GM12878 (cell line): ENCODE data around the gene APOC1. TPM values are rescaled to one million over a fixed set of nuclear protein-coding genes. Genes with fewer than 3 reads are reported as not detected.
"Not testable (repeated sequence)": the region's sequence is repeated elsewhere in the genome, so short reads cannot be mapped to it uniquely, and the experiment has no call there.

ENCODE experiments used
- ATAC-seq: fragments of 200-7000 bp; cut with Tn5 transposase; 3 replicates; pipeline ENCODE4 v1.9.1; 2020; ENCODE audit warnings: mild to moderate bottlenecking, moderate library complexity
- BruUV-seq: library from RNA; stranded (reverse); fragments of 400-500 nt; replicated peaks from 2 replicates; lab custom pipeline; 2021; lab: Mats Ljungman, UMichigan
- CTCF ChIA-PET: fragments of 300-600 bp; sonication (Branson Sonifier 250); formaldehyde crosslinking; extraction: SDS; loops from one replicate; lab custom pipeline; 2021; ENCODE audit warnings: inconsistent platforms; lab: Yijun Ruan, JAX
- POLR2A ChIA-PET: fragments of 350-600 bp; formaldehyde crosslinking; extraction: SDS; loops from one replicate; lab custom pipeline; 2021; ENCODE audit warnings: inconsistent platforms; lab: Charles Lee
- RAD21 ChIA-PET: fragments of 300-600 bp; sonication (Branson Sonifier 250); formaldehyde crosslinking; loops from one replicate; lab custom pipeline; 2023; ENCODE audit warnings: antibody characterized with exemption; ENCODE audit not compliant: unreplicated experiment; lab: Charles Lee
- SMC1A ChIA-PET: fragments of 300-600 bp; sonication (Branson Sonifier 250); formaldehyde crosslinking; loops from one replicate; lab custom pipeline; 2023; ENCODE audit not compliant: unreplicated experiment, uncharacterized antibody; lab: Charles Lee
- DNase-seq: peaks from one replicate; pipeline ENCODE4 v3.0.0-alpha.2; 2011; ENCODE audit warnings: low read depth, low spot score
- FAIRE-seq: peaks from 3 replicates; lab custom pipeline; 2011; peaks lifted over from hg19 to GRCh38; lab: Jason Lieb, UNC
- H2AFZ ChIP-seq: 2 replicates; pipeline ENCODE4 v1.6.0; 2011; ENCODE audit warnings: low read depth, low read length, control low read depth; ENCODE audit not compliant: control insufficient read depth
- H3K27ac ChIP-seq: 2 replicates; pipeline ENCODE4 v1.5.1; 2011; ENCODE audit warnings: control low read depth; ENCODE audit not compliant: control insufficient read depth, insufficient read depth
- H3K27me3 ChIP-seq, 2 experiments: replicated peaks in 1 of 2; 2 replicates each; pipeline versions ENCODE4 v1.6.0 to v1.6.1; 2011; ENCODE audit warnings: low read length in 1 of 2; ENCODE audit not compliant: control insufficient read depth in 2 of 2, insufficient read depth in 2 of 2
- H3K36me3 ChIP-seq, 2 experiments: 2 replicates each; pipeline ENCODE4 v1.5.1; 2011; ENCODE audit warnings: low read length in 1 of 2; ENCODE audit not compliant: control insufficient read depth in 2 of 2, insufficient read depth in 2 of 2
- H3K4me1 ChIP-seq: 2 replicates; pipeline ENCODE4 v1.6.1; 2011; ENCODE audit warnings: mild to moderate bottlenecking, low read length, moderate library complexity, mixed read lengths; ENCODE audit not compliant: control insufficient read depth, insufficient read depth
- H3K4me2 ChIP-seq: 2 replicates; pipeline ENCODE4 v1.6.0; 2011; ENCODE audit warnings: control low read depth; ENCODE audit not compliant: control insufficient read depth, insufficient read depth
- H3K4me3 ChIP-seq: fragments of 200-600 bp; sonication (generic); 2 replicates; pipeline ENCODE4 v1.5.1; 2016
- H3K79me2 ChIP-seq: 2 replicates; pipeline ENCODE4 v1.6.0; 2011; ENCODE audit warnings: low read length; ENCODE audit not compliant: control insufficient read depth, insufficient read depth
- H3K9ac ChIP-seq: 2 replicates; pipeline ENCODE4 v1.8.0; 2011; ENCODE audit warnings: low read length, control low read depth, mixed read lengths; ENCODE audit not compliant: control insufficient read depth, insufficient read depth
- H3K9me3 ChIP-seq: replicated peaks from 3 replicates; pipeline ENCODE4 v1.5.1; 2011; ENCODE audit warnings: mild to moderate bottlenecking, low read length; ENCODE audit not compliant: control insufficient read depth, insufficient read depth
- H4K20me1 ChIP-seq: 2 replicates; pipeline ENCODE4 v1.6.0; 2011; ENCODE audit not compliant: control insufficient read depth, insufficient read depth
- ATF2 ChIP-seq: IDR thresholded peaks from 2 replicates; pipeline ENCODE4 v1.6.1; 2012; ENCODE audit warnings: low read length, inconsistent platforms
- FOXK2 ChIP-seq: fragments of 450-650 bp; IDR thresholded peaks from 2 replicates; pipeline ENCODE4 v1.6.1; 2017; ENCODE audit warnings: mild to moderate bottlenecking, moderate library complexity
- MLLT1 ChIP-seq: fragments of 450-650 bp; IDR thresholded peaks from 2 replicates; pipeline ENCODE4 v1.6.1; 2016; ENCODE audit warnings: mild to moderate bottlenecking
- NFXL1 ChIP-seq: fragments of 450-650 bp; IDR thresholded peaks from 2 replicates; pipeline ENCODE4 v1.6.1; 2017; ENCODE audit warnings: antibody characterized with exemption, mild to moderate bottlenecking, borderline replicate concordance
- NR2F1 ChIP-seq: fragments of 450-650 bp; conservative IDR thresholded peaks from 2 replicates; pipeline ENCODE4 v1.6.1; 2017; ENCODE audit warnings: mild to moderate bottlenecking
- POLR2AphosphoS2 ChIP-seq: IDR thresholded peaks from 2 replicates; pipeline ENCODE4 v1.6.1; 2011; ENCODE audit warnings: low read depth, mild to moderate bottlenecking, low read length, improper control_type of control experiment, moderate library complexity
- RAD21 ChIP-seq: IDR thresholded peaks from 2 replicates; pipeline ENCODE4 v1.6.1; 2011; ENCODE audit warnings: mild to moderate bottlenecking, low read depth, low read length, moderate library complexity; ENCODE audit not compliant: insufficient read depth
- RB1 ChIP-seq: fragments of 450-650 bp; formaldehyde crosslinking; IDR thresholded peaks from 2 replicates; pipeline ENCODE4 v1.6.1; 2017; ENCODE audit warnings: mild to moderate bottlenecking, borderline replicate concordance
- SMARCA5 ChIP-seq: fragments of 450-650 bp; IDR thresholded peaks from 2 replicates; pipeline ENCODE4 v1.6.1; 2017; ENCODE audit warnings: mild to moderate bottlenecking
- SP1 ChIP-seq: IDR thresholded peaks from one replicate; pipeline ENCODE4 v1.6.1; 2011; ENCODE audit warnings: low read depth, low read length
- TARDBP ChIP-seq: IDR thresholded peaks from 2 replicates; pipeline ENCODE4 v1.6.1; 2016; ENCODE audit warnings: borderline replicate concordance
- WRNIP1 ChIP-seq: IDR thresholded peaks from 2 replicates; pipeline ENCODE4 v1.6.1; 2011; ENCODE audit warnings: low read depth, low read length, improper control_type of control experiment, borderline replicate concordance
- ZNF217 ChIP-seq: fragments of 450-650 bp; IDR thresholded peaks from 2 replicates; pipeline ENCODE4 v1.6.1; 2017; ENCODE audit warnings: antibody characterized with exemption, mild to moderate bottlenecking
- WGBS: methylation state at CpG from one replicate; pipeline ENCODE4 v1.1.6; 2016; ENCODE audit warnings: low lambda C conversion rate; ENCODE audit not compliant: insufficient replicate concordance, insufficient coverage; ENCODE audit errors: missing lambda C conversion rate; 5-methylcytosine and 5-hydroxymethylcytosine counted together
- in situ Hi-C: fragments of 300-500 bp; cut with MboI; formaldehyde crosslinking; loops from 9 replicates; pipeline ENCODE4 v1.14.3; 2018; ENCODE audit warnings: mixed read lengths
- intact Hi-C: fragments of 100-400 bp; cut with micrococcal nuclease; formaldehyde crosslinking; loops from one replicate; pipeline ENCODE4 v1.14.2; 2022; ENCODE audit not compliant: unreplicated experiment
- polyA plus RNA-seq, 11 experiments: library from polyadenylated mRNA; depleted of rRNA in 4 of 11; unstranded in 6 of 11; stranded (reverse) in 5 of 11; fragments of >200 nt; fragmentation: Nextera tagmentation in 4 of 11; fragmentation: Illumina TruSeq in 1 of 11; extraction: Ambion mirVana in 4 of 11; extraction: Trizol in 1 of 11; gene quantifications; 1 replicate in 1 of 11; 2 replicates in 10 of 11; pipeline versions ENCODE4 v1.2.1 to v1.2.3, GENCODE V29; 2011 to 2016; ENCODE audit warnings: inconsistent platforms in 2 of 11, missing spikeins in 2 of 11, low read depth in 1 of 11
- total RNA-seq, 4 experiments: library from RNA; depleted of rRNA in 3 of 4; stranded (reverse); fragments of >200 nt in 3 of 4; fragmentation: Illumina TruSeq in 1 of 4; extraction: Trizol in 1 of 4; gene quantifications; 2 replicates each; pipeline versions ENCODE4 v1.2.1 to v1.2.3, GENCODE V29; 2013 to 2021

Gene APOC1
- total and polyA plus RNA-seq, 10 of the 15 experiments (the other 5 are each of a cell fraction or from before 2014, with no cell fraction given): 0.73 to 4.0 (median 2.6) TPM

GRCh38 chr19:44913512-44914432 is 636 bp upstream of the APOC1 start:
- 55% methylated on average over 23 of the region's 23 CpGs for WGBS
- ATAC-seq, H3K4me2 ChIP-seq, H3K4me3 ChIP-seq, DNase-seq, SMC1A ChIA-PET, FAIRE-seq, intact Hi-C loops, H3K27ac ChIP-seq, in situ Hi-C loops, BruUV-seq, H3K27me3 ChIP-seq, POLR2A ChIA-PET, H3K4me1 ChIP-seq, H2AFZ ChIP-seq, H4K20me1 ChIP-seq, H3K79me2 ChIP-seq, H3K9ac ChIP-seq, H3K36me3 ChIP-seq, H3K9me3 ChIP-seq: not testable (repeated sequence)
- TF ChIP-seq MLLT1 (0 out of 2 replicates have a peak, but pooled peaks have one; percentile 39), NR2F1 (0 out of 2 replicates have a peak, but pooled peaks have one; percentile 5)
- ChIA-PET CTCF (interaction anchor here (1.4 kb wide), 1 partner anchor 11 kb away, joined by 3 read pairs; no protein-coding TSS in a partner anchor), RAD21 (interaction anchor here (1.0 kb wide), 1 partner anchor 143 kb away, joined by 3 read pairs; no protein-coding TSS in a partner anchor)

GRCh38 chr19:44924243-44924725 is 9.9 kb downstream of the APOC1 start:
- H3K79me2 ChIP-seq: no peaks in the 10 kb centered on the region
- no peaks in the 10 kb centered on the region for H3K36me3 ChIP-seq
- no peak overlapping the region for H3K27ac ChIP-seq
- H3K4me2 ChIP-seq: no peak overlapping the region
- no peak overlapping the region for H2AFZ ChIP-seq
- FAIRE-seq: no peak
- H3K9me3 ChIP-seq: no peaks in the 10 kb centered on the region
- no peaks in the 10 kb centered on the region; a peak in 1 of 4 replicates for H3K27me3 ChIP-seq
- no peak overlapping the region for H3K4me3 ChIP-seq
- no peak for DNase-seq
- no peaks in the 10 kb centered on the region for H4K20me1 ChIP-seq
- RAD21 ChIA-PET: no interaction called here
- in situ Hi-C loops (no loop called here), intact Hi-C loops (no loop called here)
- no peak overlapping the region for H3K9ac ChIP-seq
- SMC1A ChIA-PET: interaction anchor here (1.1 kb wide), 1 partner anchor 30 kb away, joined by 3 read pairs; no protein-coding TSS in a partner anchor
- no peak for ATAC-seq
- POLR2A ChIA-PET: no interaction called here
- WGBS: 37% methylated on average over 8 of the region's 8 CpGs
- CTCF ChIA-PET: no interaction called here
- no TSS peak for BruUV-seq
- H3K4me1 ChIP-seq: no peaks in the 10 kb centered on the region
- TF ChIP-seq FOXK2: no peak
- TF ChIP-seq TARDBP: no peak
- no peak for TF ChIP-seq RB1
- TF ChIP-seq RAD21: no peak
- TF ChIP-seq POLR2AphosphoS2: no peak
- no peak for TF ChIP-seq NFXL1
- no peak for TF ChIP-seq SP1
- no peak for TF ChIP-seq SMARCA5
- TF ChIP-seq WRNIP1: no peak
- no peak for TF ChIP-seq ZNF217
- TF ChIP-seq ATF2: no peak
